Muscle layer of colon (tissue), 2 donors: ENCODE measurements around the gene RRM1.
"Not testable (repeated sequence)": the region's sequence is repeated elsewhere in the genome, so short reads cannot be mapped to it uniquely, and the experiment has no call there.

Experiments
- H3K27ac ChIP-seq: one replicate; pipeline ENCODE4 v1.7.0; 2013; ENCODE audit warnings: low read depth, mild to moderate bottlenecking, low read length, moderate library complexity
- H3K27me3 ChIP-seq, 2 donors: one replicate each; pipeline ENCODE4 v1.7.0; 2013; ENCODE audit warnings: low read length in 2 of 2, mild to moderate bottlenecking in 2 of 2; ENCODE audit not compliant: insufficient read depth in 2 of 2, control insufficient read depth in 1 of 2
- H3K36me3 ChIP-seq: one replicate; pipeline ENCODE4 v1.7.0; 2013; ENCODE audit warnings: mild to moderate bottlenecking, low read length; ENCODE audit not compliant: insufficient read depth
- H3K4me1 ChIP-seq: one replicate; pipeline ENCODE4 v1.7.0; 2013; ENCODE audit warnings: mild to moderate bottlenecking, low read length; ENCODE audit not compliant: insufficient read depth
- H3K4me3 ChIP-seq, 2 donors: one replicate each; pipeline ENCODE4 v1.7.0; 2013; ENCODE audit warnings: low read length in 2 of 2, low read depth in 1 of 2, mild to moderate bottlenecking in 1 of 2, moderate library complexity in 1 of 2
- H3K9ac ChIP-seq: one replicate; pipeline ENCODE4 v1.7.0; 2013; ENCODE audit warnings: low read length
- H3K9me3 ChIP-seq: one replicate; pipeline ENCODE4 v1.7.0; 2013; ENCODE audit warnings: mild to moderate bottlenecking, low read length
- donor health status: abdominal sarcoma.
- donor health status: Adenocarcinoma of cecum.

The RRM1 gene

GRCh38 chr11:4146070-4146771 is 51.6 kb downstream of the RRM1 start:
- Histone ChIP-seq H3K9me3 (no peaks in the 10 kb centered on the region), H3K4me1 (no peaks in the 10 kb centered on the region), H3K4me3 (no peak overlapping the region), H3K27me3 (no peaks in the 10 kb centered on the region), H3K27ac (no peak overlapping the region), H3K36me3 (peaks cover 3% of the 10 kb centered on the region), H3K9ac (no peak overlapping the region)

GRCh38 chr11:4146772-4147098 is 52.1 kb downstream of the RRM1 start:
- Histone ChIP-seq H3K4me3 (no peak overlapping the region), H3K27ac (no peak overlapping the region), H3K4me1 (no peaks in the 10 kb centered on the region), H3K9ac (no peak overlapping the region), H3K9me3 (no peaks in the 10 kb centered on the region), H3K27me3 (no peaks in the 10 kb centered on the region), H3K36me3 (no peaks in the 10 kb centered on the region)

- Histone ChIP-seq H3K9me3 (no peaks in the 10 kb centered on the region), H3K4me1 (no peaks in the 10 kb centered on the region), H3K4me3 (no peak overlapping the region), H3K27me3 (no peaks in the 10 kb centered on the region), H3K27ac (no peak overlapping the region), H3K9ac (no peak overlapping the region), H3K36me3 (no peaks in the 10 kb centered on the region)
Measured at GRCh38 chr11:4154503-4154902, 59.9 kb downstream of the RRM1 start.

GRCh38 chr11:4156571-4156970 is 62.0 kb downstream of the RRM1 start:
- H3K9ac ChIP-seq, result no peak overlapping the region
- H3K27ac ChIP-seq, result no peak overlapping the region
- no peak overlapping the region for H3K4me3 ChIP-seq
- no peaks in the 10 kb centered on the region for H3K27me3 ChIP-seq
- H3K9me3 ChIP-seq, result no peaks in the 10 kb centered on the region
- no peaks in the 10 kb centered on the region for H3K36me3 ChIP-seq
- no peaks in the 10 kb centered on the region for H3K4me1 ChIP-seq

- not testable (repeated sequence) for H3K9me3 ChIP-seq, H3K4me3 ChIP-seq, H3K4me1 ChIP-seq, H3K36me3 ChIP-seq, H3K9ac ChIP-seq, H3K27me3 ChIP-seq, H3K27ac ChIP-seq
Measured at GRCh38 chr11:4158818-4159217, 64.2 kb downstream of the RRM1 start.

GRCh38 chr11:4161305-4161704 is 66.7 kb downstream of the RRM1 start:
- Histone ChIP-seq H3K9ac (no peak overlapping the region), H3K27me3 (no peaks in the 10 kb centered on the region), H3K4me1 (no peaks in the 10 kb centered on the region), H3K27ac (no peak overlapping the region), H3K9me3 (no peaks in the 10 kb centered on the region), H3K4me3 (no peak overlapping the region), H3K36me3 (no peaks in the 10 kb centered on the region)

- Histone ChIP-seq H3K4me1 (no peaks in the 10 kb centered on the region), H3K36me3 (no peaks in the 10 kb centered on the region), H3K9ac (no peak overlapping the region), H3K27ac (no peak overlapping the region), H3K4me3 (no peak overlapping the region), H3K9me3 (no peaks in the 10 kb centered on the region), H3K27me3 (no peaks in the 10 kb centered on the region)
Measured at GRCh38 chr11:4164884-4165590, 70.4 kb downstream of the RRM1 start.

GRCh38 chr11:4167292-4167691 is 72.7 kb downstream of the RRM1 start:
- no peaks in the 10 kb centered on the region for H3K4me1 ChIP-seq
- H3K9ac ChIP-seq, result no peak overlapping the region
- H3K4me3 ChIP-seq, result no peak overlapping the region
- H3K9me3 ChIP-seq, result no peaks in the 10 kb centered on the region
- H3K27me3 ChIP-seq, result no peaks in the 10 kb centered on the region
- H3K36me3 ChIP-seq, result no peaks in the 10 kb centered on the region
- H3K27ac ChIP-seq, result no peak overlapping the region

GRCh38 chr11:4167758-4168157 is 73.2 kb downstream of the RRM1 start:
- Histone ChIP-seq H3K4me3 (no peak overlapping the region), H3K27ac (no peak overlapping the region), H3K9me3 (no peaks in the 10 kb centered on the region), H3K27me3 (no peaks in the 10 kb centered on the region), H3K9ac (no peak overlapping the region), H3K36me3 (no peaks in the 10 kb centered on the region), H3K4me1 (no peaks in the 10 kb centered on the region)

GRCh38 chr11:4175620-4176350 is 81.2 kb downstream of the RRM1 start:
- H3K27ac ChIP-seq, H3K4me1 ChIP-seq, H3K9me3 ChIP-seq, H3K36me3 ChIP-seq, H3K4me3 ChIP-seq, H3K27me3 ChIP-seq, H3K9ac ChIP-seq: not testable (repeated sequence)

GRCh38 chr11:4178813-4179662 is 84.4 kb downstream of the RRM1 start:
- Histone ChIP-seq H3K9me3 (no peaks in the 10 kb centered on the region), H3K27ac (no peak overlapping the region), H3K4me3 (no peak overlapping the region), H3K36me3 (no peaks in the 10 kb centered on the region), H3K27me3 (no peaks in the 10 kb centered on the region), H3K4me1 (peaks cover 2% of the 10 kb centered on the region), H3K9ac (no peak overlapping the region)
